Lower leg skin (tissue), 4 donors: Measurements from ENCODE around the gene HRH1. TPM values are rescaled to one million over a fixed set of nuclear protein-coding genes. Genes with fewer than 3 reads are reported as not detected.

Experiments
- DNase-seq, 2 donors: peaks; one replicate each; pipeline ENCODE4 v3.0.0-alpha.2; 2019; ENCODE audit warnings: low spot score in 2 of 2
- H3K4me3 ChIP-seq: fragments of 200-600 bp; sonication (generic); 2 replicates; pipeline ENCODE4 v1.5.1; 2017; ENCODE audit warnings: mild to moderate bottlenecking, low read depth; ENCODE audit not compliant: poor library complexity, severe bottlenecking
- CTCF ChIP-seq, 3 donors: fragments of 450-650 bp; IDR thresholded peaks; one replicate each; pipeline ENCODE4 v1.5.1; 2016; ENCODE audit warnings: antibody characterized with exemption in 3 of 3, mild to moderate bottlenecking in 3 of 3, moderate library complexity in 2 of 3
- POLR2A ChIP-seq, 2 donors: fragments of 450-650 bp; IDR thresholded peaks; one replicate each; pipeline ENCODE4 v1.6.1; 2016 to 2017; ENCODE audit warnings: antibody characterized with exemption in 2 of 2, mild to moderate bottlenecking in 1 of 2, moderate library complexity in 1 of 2
- WGBS, 2 donors: methylation state at CpG; one replicate each; pipeline ENCODE4 v1.1.5; 2018; 5-methylcytosine and 5-hydroxymethylcytosine counted together
- intact Hi-C: fragments of 100-400 bp; cut with DNase I; formaldehyde crosslinking; loops from one replicate; pipeline ENCODE4 v1.15.0; 2023; ENCODE audit warnings: low total_unique reads
- total RNA-seq, 4 donors: library from RNA; depleted of rRNA; stranded (reverse); fragments of >200 nt; gene quantifications; one replicate each; pipeline ENCODE4 v1.1.0, GENCODE V29; 2016

The HRH1 gene
- total RNA-seq, 4 donors from 2014 or later: 6.4 to 19.8 (median 10.1) TPM

GRCh38 chr3:11239796-11240195, 85.5 kb downstream of the HRH1 start:
- intact Hi-C loops: loop anchor here (10.0 kb wide), 1 partner anchor 95 kb away; no protein-coding TSS in a partner anchor
- no peak for DNase-seq
- TF ChIP-seq POLR2A (IDR thresholded peaks at IDR 0.05): no peak
- no peak for TF ChIP-seq CTCF (IDR thresholded peaks at IDR 0.05)
- WGBS, 2 donors: 59 to 76% methylated on average over 1 of the region's 1 CpG
- H3K4me3 ChIP-seq: no peak overlapping the region

GRCh38 chr3:11240496-11240895, 86.2 kb downstream of the HRH1 start:
- intact Hi-C loops: no loop called here
- no peak for DNase-seq

GRCh38 chr3:11244121-11244677, 89.9 kb downstream of the HRH1 start:
- intact Hi-C loops: no loop called here
- DNase-seq: no peak
- WGBS, 2 donors: 63 to 70% methylated on average over 1 of the region's 1 CpG
- no peak for TF ChIP-seq POLR2A (IDR thresholded peaks at IDR 0.05)
- no peak for TF ChIP-seq CTCF (IDR thresholded peaks at IDR 0.05)
- no peak overlapping the region for H3K4me3 ChIP-seq

More at GRCh38 chr3:11240496-11240895, 86.2 kb downstream of the HRH1 start:
- H3K4me3 ChIP-seq: no peak overlapping the region
- TF ChIP-seq POLR2A (IDR thresholded peaks at IDR 0.05) (no peak), CTCF (IDR thresholded peaks at IDR 0.05) (no peak)
- 83 to 95% methylated on average over 1 of the region's 1 CpG for WGBS, 2 donors

- 82% methylated on average over 8 of the region's 8 CpGs for WGBS, 2 donors
- no peak for TF ChIP-seq POLR2A (IDR thresholded peaks at IDR 0.05)
- no peak for TF ChIP-seq CTCF (IDR thresholded peaks at IDR 0.05)
- no peak for DNase-seq
- intact Hi-C loops: no loop called here
- no peak overlapping the region for H3K4me3 ChIP-seq
Measured at GRCh38 chr3:11245276-11245675, 91.0 kb downstream of the HRH1 start.

- WGBS, 2 donors: 85 to 87% methylated on average over 6 of the region's 6 CpGs
- DNase-seq: no peak
- no peak overlapping the region for H3K4me3 ChIP-seq
- intact Hi-C loops: no loop called here
- peak in 1 of 3 donors; percentile 11 for TF ChIP-seq CTCF (IDR thresholded peaks at IDR 0.05)
- TF ChIP-seq POLR2A (IDR thresholded peaks at IDR 0.05): no peak
Measured at GRCh38 chr3:11245827-11246662, 91.8 kb downstream of the HRH1 start.
